ENCODE results near the gene CCDC167. TPM values are rescaled to one million over a fixed set of nuclear protein-coding genes. Genes with fewer than 3 reads are reported as not detected.

Gene CCDC167
- total RNA-seq, 1 experiment from 2014 or later = 31.9 TPM

GRCh38 chr6:37548067-37548674, 48.5 kb upstream of the CCDC167 start:
- no peaks in the 10 kb centered on the region for H3K9me3 Mint-ChIP-seq
- no peak overlapping the region for H2BK120ac ChIP-seq (ENCODE audit: low read depth, low read length, poor library complexity, severe bottlenecking)
- no peak overlapping the region; the same call in 1 of the 2 replicates for H3K14ac ChIP-seq (ENCODE audit: insufficient read depth, low read length)
- H2BK20ac ChIP-seq (ENCODE audit: low read depth, low read length, poor library complexity, severe bottlenecking) = no peak overlapping the region
- no peaks in the 10 kb centered on the region for H3K36me3 Mint-ChIP-seq (ENCODE audit: insufficient read depth in 1 of 3, low read depth in 3 of 3)
- DNase-seq = no peak
- no peak overlapping the region for H2AFZ ChIP-seq (ENCODE audit: low read length)
- no peak overlapping the region for H2BK15ac ChIP-seq (ENCODE audit: low read depth, low read length)
- H3K4ac ChIP-seq (ENCODE audit: low read depth, low read length) = no peak overlapping the region
- no peaks in the 10 kb centered on the region for H3K79me1 ChIP-seq (ENCODE audit: insufficient read depth, low read depth, low read length, poor library complexity, severe bottlenecking)
- no CpG with 5 or more reads among the region's 8 CpGs for WGBS (ENCODE audit: extremely low coverage, insufficient read length, low lambda C conversion rate)
- peaks cover 6% of the 10 kb centered on the region for H3K27me3 Mint-ChIP-seq (ENCODE audit: low read depth)
- no peaks in the 10 kb centered on the region for H3K23me2 ChIP-seq (ENCODE audit: insufficient read length, low read depth, low read length, poor library complexity, severe bottlenecking)
- H3K79me2 ChIP-seq (ENCODE audit: insufficient read depth, low read length) = no peaks in the 10 kb centered on the region
- H4K91ac ChIP-seq (ENCODE audit: insufficient read length, low read depth, low read length) = no peak overlapping the region
- H2AK5ac ChIP-seq (ENCODE audit: insufficient read length, low read length) = no peak overlapping the region
- no peak overlapping the region for H4K5ac ChIP-seq (ENCODE audit: insufficient read length, low read depth, low read length)
- H2BK12ac ChIP-seq (ENCODE audit: insufficient read length, low read depth, low read length) = no peak overlapping the region
- H2BK5ac ChIP-seq (ENCODE audit: insufficient read length, low read length) = no peak overlapping the region
- H3K4me2 ChIP-seq (ENCODE audit: insufficient read depth, insufficient read length, low read length) = no peak overlapping the region
- no peak overlapping the region for H3K4me3 Mint-ChIP-seq
- H3K4me1 ChIP-seq (ENCODE audit: insufficient read depth, low read length) = no peaks in the 10 kb centered on the region; the same call in 1 of the 2 replicates
- no peak overlapping the region for H4K8ac ChIP-seq (replicated peaks; ENCODE audit: insufficient read length, low read depth, low read length)
- no peaks in the 10 kb centered on the region; the same call in 1 of the 2 replicates for H3K27me3 ChIP-seq (ENCODE audit: insufficient read depth, low read length)
- H3K56ac ChIP-seq (ENCODE audit: insufficient read length, low read depth, low read length) = no peak overlapping the region
- H3K27ac ChIP-seq (ENCODE audit: insufficient read length, low read depth, low read length) = no peak overlapping the region
- no peak overlapping the region for H3T11ph ChIP-seq (ENCODE audit: low read length)
- H4K20me1 ChIP-seq (ENCODE audit: control insufficient read depth, insufficient read depth, insufficient read length) = no peaks in the 10 kb centered on the region
- no peaks in the 10 kb centered on the region for H3K9me3 ChIP-seq (ENCODE audit: control insufficient read depth, low read depth, low read length)
- H3K9ac ChIP-seq (ENCODE audit: extremely low read depth, insufficient read length, low read length) = no peak overlapping the region
- peaks cover 8 to 12% of the 10 kb centered on the region in 2 experiments for H3K4me1 Mint-ChIP-seq
- H3K23ac ChIP-seq (ENCODE audit: insufficient read length, low read depth, low read length) = no peak overlapping the region
- no peak for TF ChIP-seq CTCF (conservative IDR thresholded peaks at IDR 0.05)
- H3K18ac ChIP-seq (ENCODE audit: insufficient read length, low read depth, low read length) = no peak overlapping the region
- no peak overlapping the region for H3K27ac Mint-ChIP-seq
